HCT116 (cell line): Measurements from ENCODE around the gene THBS4. TPM values are rescaled to one million over a fixed set of nuclear protein-coding genes. Genes with fewer than 3 reads are reported as not detected.

Experiments
- ATAC-seq: fragments of 200-7000 bp; cut with Tn5 transposase; 2 replicates; pipeline ENCODE4 v1.9.1; 2020; ENCODE audit warnings: mild to moderate bottlenecking, moderate library complexity
- BruUV-seq: library from RNA; stranded (reverse); fragments of 400-500 nt; replicated peaks from 2 replicates; lab custom pipeline; 2021; lab: Mats Ljungman, UMichigan
- CTCF ChIA-PET: fragments of 300-600 bp; sonication (Branson Sonifier 250); formaldehyde crosslinking; loops from one replicate; lab custom pipeline; 2021; ENCODE audit warnings: antibody characterized with exemption; lab: Charles Lee
- POLR2A ChIA-PET: fragments of 300-600, 350-600 bp; sonication (Branson Sonifier 250); formaldehyde crosslinking; loops from one replicate; lab custom pipeline; 2021; ENCODE audit warnings: antibody characterized with exemption; lab: Charles Lee
- RAD21 ChIA-PET, 2 experiments: fragments of 300-600 bp; sonication (Branson Sonifier 250); formaldehyde crosslinking; loops; one replicate each; lab custom pipeline; 2023; ENCODE audit warnings: low total read pairs in 2 of 2; ENCODE audit not compliant: uncharacterized antibody in 2 of 2, unreplicated experiment in 2 of 2, low non-redundant PET in 1 of 2; lab: Charles Lee
- DNase-seq: peaks from one replicate; pipeline ENCODE4 v3.0.0-alpha.2; 2010; ENCODE audit warnings: low read depth, low spot score
- H2AFZ ChIP-seq: fragments of 200-600 bp; shearing (Covaris generic), sonication (generic); 2 replicates; pipeline ENCODE4 v1.6.1; 2017; ENCODE audit warnings: low read depth, mixed run types, mixed read lengths, antibody characterized with exemption, low read length; ENCODE audit not compliant: poor library complexity, severe bottlenecking
- H3K27ac ChIP-seq: 2 replicates; pipeline ENCODE4 v1.5.1; 2012; ENCODE audit warnings: low read depth, low read length
- H3K27me3 ChIP-seq: fragments of 200-600 bp; sonication (generic); 2 replicates; pipeline ENCODE4 v1.6.1; 2016; ENCODE audit warnings: mixed run types, low read length, mixed read lengths; ENCODE audit not compliant: insufficient read depth
- H3K36me3 ChIP-seq, 2 experiments: fragments of 200-500 bp in 1 of 2; fragments of 200-600 bp in 1 of 2; sonication (Bioruptor generic) in 1 of 2; sonication (generic) in 1 of 2; 2 replicates each; pipeline versions ENCODE4 v1.5.1 to v1.6.1; 2014 to 2016; ENCODE audit warnings: low read length in 2 of 2, inconsistent platforms in 1 of 2, mixed read lengths in 1 of 2, mixed run types in 1 of 2; ENCODE audit not compliant: insufficient read depth in 2 of 2, control insufficient read depth in 1 of 2
- H3K4me1 ChIP-seq, 2 experiments: fragments of 200-600 bp in 1 of 2; sonication (generic) in 1 of 2; 2 replicates each; pipeline versions ENCODE4 v1.5.1 to v1.6.1; 2012 to 2017; ENCODE audit warnings: low read length in 2 of 2, inconsistent platforms in 1 of 2, mild to moderate bottlenecking in 1 of 2, mixed read lengths in 1 of 2, mixed run types in 1 of 2, moderate library complexity in 1 of 2; ENCODE audit not compliant: insufficient read depth in 2 of 2, control insufficient read depth in 1 of 2
- H3K4me2 ChIP-seq: fragments of 200-600 bp; sonication (generic); 2 replicates; pipeline ENCODE4 v1.6.1; 2017; ENCODE audit warnings: mixed run types, low read length, mixed read lengths
- H3K4me3 ChIP-seq, 2 experiments: fragments of 200-600 bp in 1 of 2; sonication (generic) in 1 of 2; replicated peaks in 1 of 2; 2 replicates each; pipeline ENCODE4 v1.5.1; 2011 to 2016; ENCODE audit warnings: low read length in 2 of 2, control low read depth in 1 of 2, low read depth in 1 of 2, mild to moderate bottlenecking in 1 of 2, mixed read lengths in 1 of 2, mixed run types in 1 of 2
- H3K79me2 ChIP-seq: fragments of 200-600 bp; sonication (generic); 2 replicates; pipeline ENCODE4 v1.6.1; 2017; ENCODE audit warnings: mild to moderate bottlenecking, mixed run types, low read length, moderate library complexity, mixed read lengths; ENCODE audit not compliant: insufficient read depth
- H3K9ac ChIP-seq: fragments of 200-600 bp; sonication (generic); 2 replicates; pipeline ENCODE4 v1.6.1; 2016; ENCODE audit warnings: low read length, mixed read lengths
- H3K9me2 ChIP-seq: fragments of 200-600 bp; sonication (generic), shearing (Covaris generic); 2 replicates; pipeline ENCODE4 v1.6.1; 2017; ENCODE audit warnings: mixed run types, mild to moderate bottlenecking, moderate library complexity; ENCODE audit not compliant: insufficient read depth
- H3K9me3 ChIP-seq, 2 experiments: fragments of 200-500 bp in 1 of 2; fragments of 200-600 bp in 1 of 2; sonication (Bioruptor generic) in 1 of 2; sonication (generic) in 1 of 2; 2 replicates each; pipeline ENCODE4 v1.6.1; 2014 to 2017; ENCODE audit warnings: low read length in 2 of 2, mixed read lengths in 2 of 2, inconsistent platforms in 1 of 2, low read depth in 1 of 2, mild to moderate bottlenecking in 1 of 2, mixed run types in 1 of 2, moderate library complexity in 1 of 2; ENCODE audit not compliant: control insufficient read depth in 1 of 2, insufficient read depth in 1 of 2
- H4K20me1 ChIP-seq: fragments of 200-600 bp; sonication (generic), shearing (Covaris generic); 2 replicates; pipeline ENCODE4 v1.6.1; 2017; ENCODE audit warnings: mixed run types, mild to moderate bottlenecking, moderate library complexity; ENCODE audit not compliant: insufficient read depth
- CBX3 ChIP-seq: IDR thresholded peaks from 2 replicates; pipeline ENCODE4 v1.6.1; 2012; ENCODE audit warnings: low read depth
- EGR1 ChIP-seq: IDR thresholded peaks from 2 replicates; pipeline ENCODE4 v1.6.1; 2012; ENCODE audit warnings: low read depth
- ELF1 ChIP-seq: IDR thresholded peaks from 2 replicates; pipeline ENCODE4 v1.6.1; 2012; ENCODE audit warnings: low read depth, borderline replicate concordance
- FOSL1 ChIP-seq: IDR thresholded peaks from 2 replicates; pipeline ENCODE4 v1.6.1; 2012; ENCODE audit warnings: low read depth
- ZNF274 ChIP-seq: fragments of 200-500 bp; sonication (Bioruptor generic); IDR thresholded peaks from 2 replicates; pipeline ENCODE4 v1.6.1; 2014; ENCODE audit warnings: mild to moderate bottlenecking, low read depth, low read length, inconsistent platforms
- intact Hi-C: fragments of 100-400 bp; cut with micrococcal nuclease; formaldehyde crosslinking; loops from 2 replicates; pipeline ENCODE4 v1.10.0; 2022
- total RNA-seq: library from RNA; stranded (reverse); gene quantifications from one replicate; pipeline ENCODE4 v1.2.1, GENCODE V29; 2021; ENCODE audit not compliant: unreplicated experiment
- TF ChIP-seq, protein P1 (sequence below): IDR thresholded peaks from 2 replicates; pipeline ENCODE4 v1.6.1; 2011; ENCODE audit warnings: mild to moderate bottlenecking, low read length, moderate library complexity; ENCODE audit not compliant: insufficient replicate concordance; ENCODE audit errors: extremely low read depth

The THBS4 gene
- total RNA-seq, 1 experiment from 2014 or later, result 1.5 TPM

DNA sequence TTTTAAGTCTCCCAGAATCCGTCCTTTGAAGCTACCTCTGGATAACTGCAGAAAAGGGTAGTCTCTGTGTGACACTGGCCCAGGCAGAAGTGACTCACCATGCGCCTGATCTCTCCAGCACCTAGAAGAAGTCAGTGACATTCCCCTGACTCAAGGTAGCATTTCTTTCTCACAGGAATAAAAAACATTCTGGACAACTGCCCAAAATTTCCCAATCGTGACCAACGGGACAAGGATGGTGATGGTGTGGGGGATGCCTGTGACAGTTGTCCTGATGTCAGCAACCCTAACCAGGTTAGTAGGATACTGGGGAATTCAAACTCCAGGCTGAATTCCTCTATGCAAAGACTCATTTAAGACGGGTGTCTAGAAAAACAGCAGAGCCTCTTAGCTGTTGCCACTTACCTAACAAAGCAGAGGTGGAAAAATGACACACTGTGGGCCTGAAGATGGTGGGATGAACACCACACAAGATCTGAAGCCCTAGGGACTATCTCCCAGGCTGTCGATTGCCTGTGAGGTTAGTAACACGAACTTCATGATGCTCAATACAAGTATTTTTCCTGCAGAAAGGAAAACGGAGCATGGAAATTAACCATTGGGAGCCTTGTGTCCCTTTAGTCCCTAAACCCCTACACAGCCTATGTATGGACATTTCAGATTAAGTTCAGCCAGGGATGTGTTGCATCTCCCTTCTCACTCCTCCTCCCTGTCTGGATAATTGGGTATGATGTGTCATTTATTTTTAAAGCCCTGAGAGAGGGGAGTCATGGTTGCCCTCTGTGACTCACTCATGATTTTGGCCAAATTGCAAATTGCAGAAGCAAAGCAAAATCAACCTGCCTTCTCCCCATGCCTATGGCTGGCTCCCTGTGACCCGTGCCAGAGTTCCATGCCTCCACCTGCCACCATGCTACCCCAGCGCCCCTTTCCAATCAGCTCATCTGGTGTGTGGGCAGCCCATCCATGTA, 37.2 kb downstream of the THBS4 start:
- intact Hi-C loops, result no loop called here
- ATAC-seq (no peak), DNase-seq (no peak)
- POLR2A ChIA-PET, result no interaction called here
- H3K79me2 ChIP-seq, result no peaks in the 10 kb centered on the region
- no TSS peak for BruUV-seq
- TF ChIP-seq ELF1 (no peak), FOSL1 (no peak), EGR1 (no peak), CBX3 (no peak), ZNF274 (no peak)
- TF ChIP-seq, protein P1, sequence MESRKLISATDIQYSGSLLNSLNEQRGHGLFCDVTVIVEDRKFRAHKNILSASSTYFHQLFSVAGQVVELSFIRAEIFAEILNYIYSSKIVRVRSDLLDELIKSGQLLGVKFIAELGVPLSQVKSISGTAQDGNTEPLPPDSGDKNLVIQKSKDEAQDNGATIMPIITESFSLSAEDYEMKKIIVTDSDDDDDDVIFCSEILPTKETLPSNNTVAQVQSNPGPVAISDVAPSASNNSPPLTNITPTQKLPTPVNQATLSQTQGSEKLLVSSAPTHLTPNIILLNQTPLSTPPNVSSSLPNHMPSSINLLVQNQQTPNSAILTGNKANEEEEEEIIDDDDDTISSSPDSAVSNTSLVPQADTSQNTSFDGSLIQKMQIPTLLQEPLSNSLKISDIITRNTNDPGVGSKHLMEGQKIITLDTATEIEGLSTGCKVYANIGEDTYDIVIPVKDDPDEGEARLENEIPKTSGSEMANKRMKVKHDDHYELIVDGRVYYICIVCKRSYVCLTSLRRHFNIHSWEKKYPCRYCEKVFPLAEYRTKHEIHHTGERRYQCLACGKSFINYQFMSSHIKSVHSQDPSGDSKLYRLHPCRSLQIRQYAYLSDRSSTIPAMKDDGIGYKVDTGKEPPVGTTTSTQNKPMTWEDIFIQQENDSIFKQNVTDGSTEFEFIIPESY, result no peak
- RAD21 ChIA-PET, result no interaction called here
- H3K27ac ChIP-seq, result no peak overlapping the region
- no peak overlapping the region for H2AFZ ChIP-seq
- H4K20me1 ChIP-seq, result no peaks in the 10 kb centered on the region
- no peak overlapping the region for H3K4me2 ChIP-seq
- no peaks in the 10 kb centered on the region for H3K4me1 ChIP-seq
- CTCF ChIA-PET, result no interaction called here
- H3K4me3 ChIP-seq, result no peak overlapping the region
- no peaks in the 10 kb centered on the region for H3K36me3 ChIP-seq
- no peaks in the 10 kb centered on the region for H3K9me3 ChIP-seq
- H3K9me2 ChIP-seq, result no peaks in the 10 kb centered on the region
- no peak overlapping the region for H3K9ac ChIP-seq
- H3K27me3 ChIP-seq, result no peaks in the 10 kb centered on the region
